Hypothalamus (tissue), 51 donors: ENCODE data around the gene CRYL1.

ENCODE experiments used
- DNase-seq, 51 donors: peaks; one replicate each; lab custom pipeline; 2025; lab: John Stamatoyannopoulos, UW

Gene CRYL1, protein sequence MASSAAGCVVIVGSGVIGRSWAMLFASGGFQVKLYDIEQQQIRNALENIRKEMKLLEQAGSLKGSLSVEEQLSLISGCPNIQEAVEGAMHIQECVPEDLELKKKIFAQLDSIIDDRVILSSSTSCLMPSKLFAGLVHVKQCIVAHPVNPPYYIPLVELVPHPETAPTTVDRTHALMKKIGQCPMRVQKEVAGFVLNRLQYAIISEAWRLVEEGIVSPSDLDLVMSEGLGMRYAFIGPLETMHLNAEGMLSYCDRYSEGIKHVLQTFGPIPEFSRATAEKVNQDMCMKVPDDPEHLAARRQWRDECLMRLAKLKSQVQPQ

DNA sequence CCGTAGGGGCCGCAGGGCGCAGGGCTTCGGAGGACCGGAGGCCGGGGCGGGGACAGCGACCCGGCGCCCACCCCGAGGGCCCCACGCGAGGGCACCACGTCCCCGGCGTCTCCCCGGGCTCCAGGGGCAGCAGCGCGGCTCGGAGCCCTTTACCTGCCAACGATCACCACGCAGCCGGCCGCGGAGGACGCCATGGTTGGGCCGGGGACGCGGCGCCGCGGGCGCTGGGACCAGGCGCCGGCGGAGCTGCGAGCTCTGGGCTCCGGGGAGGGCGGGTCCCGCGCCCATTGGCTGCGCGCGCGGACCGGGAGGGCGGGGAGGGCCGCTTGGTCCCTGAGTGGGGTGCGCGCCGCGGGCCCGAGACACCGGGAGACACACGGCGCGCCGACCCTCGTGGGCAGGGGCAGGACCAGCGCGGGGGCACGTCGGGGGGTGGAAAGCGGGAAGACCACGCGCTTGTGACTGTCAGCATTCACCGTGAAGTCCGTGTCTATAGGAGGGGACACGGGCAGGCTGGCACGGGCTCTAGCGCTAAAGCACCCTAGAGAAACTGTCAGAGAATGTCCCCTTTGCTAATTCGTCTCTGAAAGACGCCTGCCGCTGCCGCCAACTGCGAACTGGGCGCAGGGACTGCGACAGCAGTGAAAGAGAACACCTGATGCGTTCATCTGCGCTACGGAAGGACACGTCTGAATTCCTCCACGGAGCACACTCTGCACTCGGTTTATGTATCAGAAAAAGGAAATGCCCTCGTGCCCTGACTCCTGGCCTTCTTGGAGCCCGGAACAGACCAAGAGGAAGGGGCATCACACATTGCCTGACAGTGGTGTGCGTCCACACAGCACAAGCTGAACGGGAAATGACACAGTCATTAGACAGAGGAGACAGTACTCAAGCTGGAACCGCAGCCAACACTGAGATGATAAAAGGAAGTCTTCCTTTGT is at the start of gene CRYL1:
Gene CRYL1 (minus strand): TSS at position 257 of the 944 bp plus-strand sequence. CDS start 63 bp downstream, at position 194.
- DNase-seq, result peak; percentile 35 to 91 (median 78)

DNA sequence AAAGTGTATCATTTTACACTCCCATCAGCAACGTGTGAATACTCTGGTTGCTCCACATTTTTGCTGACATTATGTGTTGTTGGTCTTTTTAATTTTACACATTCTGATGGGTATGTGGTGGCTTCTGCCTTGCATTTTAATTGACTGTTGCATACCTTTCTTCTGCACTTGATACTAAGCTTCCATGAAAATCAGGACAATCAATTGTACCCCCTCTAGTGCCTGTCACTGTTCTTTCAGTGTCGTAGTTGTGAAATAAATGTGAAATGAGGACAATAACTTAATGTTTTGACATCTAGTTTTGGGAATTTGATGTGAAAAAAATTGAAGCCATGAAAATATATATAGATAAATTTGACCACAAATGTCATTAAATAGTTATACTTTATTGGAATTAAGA is 48.0 kb upstream of the CRYL1 start:
- no peak for DNase-seq

DNA sequence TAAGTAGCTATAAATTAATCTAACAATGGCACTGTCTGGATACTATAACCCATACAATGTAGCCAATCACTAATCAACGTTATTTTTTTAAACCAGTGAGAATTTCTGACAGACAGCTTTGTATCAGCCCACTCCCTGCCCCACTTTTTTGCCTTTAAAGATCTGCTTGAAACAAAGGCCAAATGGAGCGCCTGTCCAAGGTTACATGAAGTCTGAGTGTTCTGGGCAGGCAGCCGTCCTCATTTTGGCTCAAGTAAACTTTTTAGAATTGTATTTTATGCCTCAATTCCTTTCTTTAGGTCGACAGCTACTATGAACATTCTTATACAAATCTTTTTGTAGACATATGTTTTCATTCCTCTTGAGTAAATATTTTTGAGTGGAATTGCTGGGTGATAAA is 47.5 kb upstream of the CRYL1 start:
- DNase-seq, result no peak

DNA sequence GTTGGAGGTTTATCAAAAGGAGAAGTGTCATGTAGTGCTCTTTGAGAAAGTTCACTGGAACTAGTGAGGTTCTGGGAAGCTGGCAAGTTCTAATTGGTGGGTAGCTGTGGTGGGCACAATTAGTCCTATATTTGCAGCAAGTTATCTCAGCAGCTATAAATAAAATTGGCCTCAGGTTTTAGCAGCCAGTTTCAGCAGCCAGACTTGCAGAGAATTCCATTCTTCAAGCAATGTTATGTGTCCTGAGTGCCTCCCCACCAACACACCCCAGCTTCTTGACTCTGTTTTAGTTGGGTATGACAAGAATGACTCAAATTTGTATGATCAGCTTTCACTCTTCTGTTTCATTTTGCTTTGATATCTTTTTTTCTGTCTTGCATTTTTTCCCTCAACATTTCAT is 46.0 kb upstream of the CRYL1 start:
- DNase-seq, result no peak

DNA sequence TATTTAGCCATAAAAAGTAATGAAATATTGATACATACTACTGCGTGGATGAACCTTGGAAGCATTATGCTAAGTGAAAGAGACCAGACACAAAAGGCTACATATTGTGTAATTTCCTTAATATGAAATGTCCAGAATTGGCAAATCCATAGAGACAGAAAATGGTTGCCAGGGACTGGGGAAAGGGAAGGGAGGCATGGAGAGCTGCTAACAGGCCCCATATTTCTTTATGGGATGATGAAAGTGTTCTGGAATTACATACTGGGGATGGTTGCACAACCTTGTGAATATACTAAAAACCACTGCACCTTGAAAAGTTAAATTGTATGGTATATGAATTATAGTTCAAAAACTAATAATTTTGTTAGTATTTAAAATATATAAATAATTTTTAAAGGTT is 44.9 kb upstream of the CRYL1 start:
- DNase-seq, result no peak

DNA sequence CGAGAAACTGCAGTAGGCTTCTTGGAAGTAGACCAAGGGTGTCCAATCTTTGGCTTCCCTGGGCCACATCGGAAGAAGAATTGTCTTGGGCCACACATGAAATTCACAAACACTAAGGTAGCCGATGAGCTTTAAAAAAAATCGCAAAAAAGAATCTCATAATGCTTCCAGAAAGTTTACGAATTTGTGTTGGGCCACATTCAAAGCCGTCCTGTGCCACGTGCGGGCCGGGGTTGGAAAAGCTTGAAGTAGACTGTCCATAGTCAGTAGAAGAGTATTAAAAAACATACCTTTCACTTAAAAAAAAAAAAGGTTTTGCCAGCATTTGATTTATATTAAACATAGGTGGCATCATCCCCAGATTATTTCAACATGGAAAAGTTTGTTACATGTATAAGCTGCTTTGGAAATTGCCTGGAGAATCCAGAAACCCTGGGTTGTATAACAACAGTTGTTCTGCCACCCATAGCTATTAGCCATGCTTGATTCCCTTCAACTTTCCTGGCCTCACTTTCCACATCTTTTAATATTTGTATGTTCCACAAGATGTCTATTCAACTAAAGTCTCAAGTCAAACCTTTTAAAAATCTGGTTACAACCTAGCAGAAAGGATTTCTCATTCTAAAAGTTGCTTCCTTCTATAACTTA is 42.3 kb upstream of the CRYL1 start:
- DNase-seq, result peak in 1 of 51 donors; percentile 55

DNA sequence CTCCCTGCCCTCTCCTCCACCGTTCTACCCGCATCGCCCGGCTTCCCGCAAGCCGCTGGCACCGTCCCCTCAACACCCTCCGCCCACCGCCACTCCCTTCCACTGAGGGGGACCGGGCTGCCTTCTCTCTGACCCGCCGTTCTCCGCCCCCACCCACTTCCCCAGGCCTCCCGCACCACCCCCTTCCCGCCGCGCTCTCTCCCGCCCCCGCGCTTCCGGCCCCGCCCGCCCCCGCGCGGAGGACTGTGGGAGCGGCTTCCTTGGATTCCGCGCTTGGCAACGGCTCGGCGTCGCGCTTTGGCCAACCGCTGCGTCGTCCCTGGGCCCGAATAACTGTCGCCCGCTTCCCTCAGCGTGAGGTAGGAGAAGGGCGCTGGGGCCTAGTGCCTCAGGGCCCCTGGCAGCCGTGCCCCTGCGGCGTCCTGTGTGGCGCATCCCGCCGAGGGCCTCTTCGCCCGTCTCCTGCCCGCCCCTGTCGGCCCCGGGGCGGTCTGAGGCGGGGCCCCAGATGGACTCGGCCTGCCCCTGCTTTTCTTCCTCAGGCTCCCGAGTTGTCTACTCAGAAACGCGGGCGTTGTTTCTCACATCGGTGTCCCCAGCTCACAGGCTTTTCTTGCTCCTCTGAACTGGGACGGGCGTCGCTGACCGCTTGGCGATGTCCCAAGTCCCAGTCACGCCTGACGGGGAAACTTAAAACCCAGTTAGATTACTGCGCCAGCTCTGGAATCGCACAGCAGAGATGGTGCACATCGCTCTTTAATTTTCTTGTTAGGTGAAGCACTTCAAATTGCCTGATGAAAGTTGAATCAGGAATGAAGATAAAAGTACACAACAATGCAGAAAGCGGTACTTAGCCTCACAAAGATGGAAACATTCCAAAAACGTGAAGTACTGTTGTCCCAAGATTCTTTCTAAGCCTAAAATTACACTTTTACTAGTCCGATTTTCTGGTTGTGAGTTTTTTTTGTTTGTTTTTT is 41.5 kb upstream of the CRYL1 start, which contains the start of gene IFT88:
Gene IFT88 (plus strand): TSS at position 260 of the 977 bp plus-strand sequence. CDS start 7,229 bp downstream, outside the sequence.
- DNase-seq, result peak; percentile 73 to 95 (median 88)

DNA sequence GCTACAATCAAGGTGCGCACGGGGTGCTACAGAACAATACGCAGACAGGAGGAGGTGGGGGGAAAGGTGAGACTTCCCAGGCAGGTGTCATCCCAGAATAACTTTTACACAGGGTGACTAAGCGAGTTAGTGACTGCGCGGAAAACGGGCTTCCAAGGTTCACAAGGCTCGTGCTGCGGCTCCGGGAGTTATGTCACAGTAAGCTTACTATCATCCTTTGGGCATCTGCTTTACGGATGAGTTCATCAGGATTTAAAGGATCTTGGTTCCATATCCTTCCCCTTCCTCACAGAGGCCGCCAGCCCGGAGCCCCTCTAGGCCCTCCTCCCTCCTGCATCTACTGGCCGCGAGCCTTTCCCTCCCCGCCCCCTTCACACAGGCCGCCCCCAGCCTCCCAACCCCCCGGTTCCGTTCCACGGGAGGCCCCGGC is 40.8 kb upstream of the CRYL1 start:
- DNase-seq, result peak in 6 of 51 donors; percentile 57 to 78 (median 66)

DNA sequence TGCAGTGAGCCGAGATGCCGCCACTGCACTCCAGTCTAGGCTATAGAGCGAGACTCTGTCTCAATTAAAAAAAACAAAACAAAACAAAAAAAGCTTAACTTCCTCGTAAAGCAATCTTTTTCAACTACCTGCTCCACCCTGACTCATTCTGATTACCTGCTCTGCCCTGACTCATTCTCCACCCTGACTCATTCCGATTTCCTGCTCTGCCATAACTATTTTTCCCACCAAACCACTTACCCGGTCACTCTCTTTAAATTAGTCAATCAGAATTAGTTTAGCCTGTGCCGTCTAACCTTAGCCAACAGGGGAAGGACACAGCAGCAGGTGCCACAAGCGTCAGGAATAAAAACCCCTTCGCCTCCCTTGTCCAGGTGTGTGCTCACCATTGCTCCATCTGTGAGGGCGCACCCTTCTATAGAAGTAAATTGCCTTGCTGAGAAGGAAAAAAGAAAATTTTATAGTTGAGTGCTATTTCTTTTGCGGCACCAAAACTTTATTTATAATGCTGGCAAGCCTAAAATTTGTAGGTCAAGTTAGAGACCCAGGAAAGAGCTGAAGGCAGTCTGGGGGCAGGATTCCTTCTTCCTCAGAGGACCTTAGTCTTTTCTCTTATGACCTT is 39.6 kb upstream of the CRYL1 start:
- DNase-seq, result no peak

DNA sequence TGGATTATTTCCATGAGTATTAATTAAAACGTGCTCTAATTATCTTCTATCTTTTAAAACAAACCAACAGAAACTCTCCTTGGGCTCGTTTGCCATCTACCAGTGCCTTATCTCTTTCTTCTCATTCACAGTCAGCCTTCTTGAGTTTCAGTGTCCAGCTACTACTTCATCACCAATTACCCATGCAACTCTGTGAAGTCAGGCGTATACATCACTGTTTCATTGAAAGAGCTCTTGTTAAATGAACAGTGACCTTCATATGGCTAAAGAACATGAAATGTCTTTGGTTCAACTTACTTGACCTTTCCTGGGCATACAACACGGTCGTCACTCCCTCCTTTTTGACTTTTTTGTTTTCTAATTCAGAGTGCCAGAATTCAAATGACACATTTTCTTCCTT is 36.1 kb upstream of the CRYL1 start:
- no peak for DNase-seq

DNA sequence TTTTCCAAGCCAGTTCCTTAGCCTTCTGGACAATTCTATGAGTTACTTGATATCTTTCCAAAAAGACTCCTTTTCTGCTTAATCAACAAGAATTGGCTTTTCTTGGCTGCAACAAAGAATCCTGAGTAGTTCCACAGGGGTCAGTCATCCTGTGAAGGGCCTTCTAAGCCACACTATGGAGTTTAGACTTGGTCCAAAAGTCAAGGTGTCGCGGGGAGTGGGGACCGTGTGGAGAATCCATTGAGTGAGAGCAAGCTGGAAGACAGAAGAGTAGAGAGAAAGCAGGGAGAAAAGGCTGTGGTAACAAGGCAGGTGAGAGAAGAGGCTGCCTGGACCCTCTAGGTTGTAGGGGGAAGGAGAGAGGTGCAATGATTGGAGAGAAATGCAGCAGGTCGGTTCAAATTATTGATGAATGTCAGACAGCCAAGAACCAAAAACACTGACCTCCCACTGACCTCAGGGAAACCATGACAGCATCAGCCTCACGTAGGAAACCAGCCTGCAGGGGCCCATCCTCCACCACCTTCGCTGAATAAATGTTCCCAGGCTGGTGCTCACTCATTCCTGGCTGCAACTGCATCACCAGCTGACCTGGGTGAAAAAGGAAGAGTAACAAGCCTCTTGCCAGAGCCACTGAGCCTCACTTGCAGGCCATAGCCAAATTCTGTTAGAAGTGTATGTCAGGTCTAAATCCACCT is 34.2 kb upstream of the CRYL1 start:
- DNase-seq, result no peak

DNA sequence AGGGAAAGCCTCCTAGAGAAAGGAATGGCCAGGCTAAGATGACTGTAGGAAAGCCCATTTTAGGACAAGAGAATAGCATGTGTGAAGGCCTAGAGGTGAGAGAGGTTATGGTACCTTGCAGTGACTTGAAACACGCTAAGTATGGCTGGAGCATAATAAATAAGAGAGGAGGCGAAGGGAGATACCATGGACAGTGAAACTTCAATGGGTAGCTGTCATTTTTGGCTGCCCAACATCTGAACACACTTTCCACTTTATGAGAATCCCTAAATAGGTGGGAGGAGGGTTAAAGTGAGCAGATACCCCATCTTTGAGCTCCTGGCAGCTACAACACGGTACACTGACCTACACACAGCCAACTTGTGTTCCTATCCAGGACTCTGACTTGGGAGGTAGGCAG is 33.3 kb upstream of the CRYL1 start:
- DNase-seq, result no peak

DNA sequence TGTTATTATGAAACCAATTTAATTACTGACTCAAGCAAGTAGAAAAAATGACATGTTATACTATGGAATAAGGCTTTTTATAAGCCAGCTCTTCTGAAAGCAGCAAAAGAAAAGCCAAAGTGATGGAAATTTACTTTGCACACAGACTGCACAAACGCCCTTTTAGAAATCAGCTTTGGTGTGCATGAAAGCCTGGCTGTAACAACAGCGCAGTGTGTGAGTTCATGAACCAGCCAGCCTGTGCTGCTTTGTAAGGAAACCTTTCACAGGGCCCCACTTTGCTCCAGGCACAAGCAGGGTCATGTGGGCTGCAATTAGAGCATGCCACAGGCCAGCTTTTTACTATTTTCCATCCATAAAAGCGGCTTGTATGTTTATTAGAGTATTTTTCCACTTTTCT is 27.7 kb upstream of the CRYL1 start:
- DNase-seq, result peak in 45 of 51 donors; percentile 5 to 92 (median 62)

DNA sequence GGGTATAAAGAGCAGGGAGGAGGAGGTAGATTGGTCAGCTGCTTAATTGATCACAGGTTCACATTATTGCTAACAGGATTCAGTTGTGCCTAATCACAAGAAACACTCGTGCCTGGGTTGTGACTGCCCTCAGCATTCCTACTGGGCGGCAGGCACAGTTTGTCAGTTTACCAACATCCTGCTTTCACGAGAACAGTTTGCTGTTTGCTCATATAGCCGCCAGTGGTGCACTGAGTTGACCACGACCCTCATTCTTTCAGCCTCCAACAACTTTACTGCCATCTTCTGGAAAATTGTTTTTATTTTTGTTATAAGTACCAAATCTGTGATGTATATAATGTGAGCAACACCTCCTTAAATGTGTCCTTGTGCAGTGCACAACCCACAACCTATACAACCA is 25.1 kb upstream of the CRYL1 start:
- peak in 4 of 51 donors; percentile 4 to 23 (median 13) for DNase-seq

DNA sequence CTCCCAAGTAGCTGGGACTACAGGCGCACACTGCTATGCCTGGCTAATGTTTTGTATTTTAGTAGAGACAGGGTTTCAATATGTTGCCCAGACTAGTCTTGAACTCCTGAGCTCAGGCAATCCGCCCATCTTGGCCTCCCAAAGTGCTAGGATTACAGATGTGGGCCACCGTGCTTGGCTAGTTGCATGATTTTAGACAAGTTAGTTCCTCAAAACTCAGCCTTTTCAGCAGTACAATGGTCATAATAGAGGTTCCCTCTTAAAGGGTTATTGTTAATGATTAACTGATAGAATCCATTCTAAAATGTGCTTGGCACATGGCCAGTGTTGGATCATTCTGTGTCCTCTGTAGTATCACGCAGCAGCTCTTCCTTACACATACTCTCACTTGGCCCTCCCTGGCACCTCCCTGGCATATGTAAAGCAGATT is 21.8 kb upstream of the CRYL1 start:
- DNase-seq, result no peak

DNA sequence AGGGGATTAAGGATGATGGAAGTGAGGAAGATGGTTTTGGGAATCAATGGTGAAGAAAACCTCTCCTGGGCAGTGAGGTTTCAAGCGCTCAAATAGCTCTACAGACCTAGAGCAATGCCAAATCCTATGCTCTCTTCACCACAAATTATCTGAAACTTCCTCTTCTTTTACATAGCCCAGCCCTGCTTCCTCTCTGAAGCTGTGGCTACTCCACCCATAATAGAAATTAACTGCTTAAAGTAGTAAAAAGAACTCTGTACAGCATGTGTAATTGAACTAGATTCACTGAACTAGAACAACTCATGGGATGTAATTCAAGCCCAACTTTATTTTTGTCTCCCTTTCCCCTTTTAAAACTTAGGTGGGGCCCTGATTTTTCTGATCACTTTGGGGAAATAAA is 20.9 kb upstream of the CRYL1 start:
- DNase-seq, result no peak

DNA sequence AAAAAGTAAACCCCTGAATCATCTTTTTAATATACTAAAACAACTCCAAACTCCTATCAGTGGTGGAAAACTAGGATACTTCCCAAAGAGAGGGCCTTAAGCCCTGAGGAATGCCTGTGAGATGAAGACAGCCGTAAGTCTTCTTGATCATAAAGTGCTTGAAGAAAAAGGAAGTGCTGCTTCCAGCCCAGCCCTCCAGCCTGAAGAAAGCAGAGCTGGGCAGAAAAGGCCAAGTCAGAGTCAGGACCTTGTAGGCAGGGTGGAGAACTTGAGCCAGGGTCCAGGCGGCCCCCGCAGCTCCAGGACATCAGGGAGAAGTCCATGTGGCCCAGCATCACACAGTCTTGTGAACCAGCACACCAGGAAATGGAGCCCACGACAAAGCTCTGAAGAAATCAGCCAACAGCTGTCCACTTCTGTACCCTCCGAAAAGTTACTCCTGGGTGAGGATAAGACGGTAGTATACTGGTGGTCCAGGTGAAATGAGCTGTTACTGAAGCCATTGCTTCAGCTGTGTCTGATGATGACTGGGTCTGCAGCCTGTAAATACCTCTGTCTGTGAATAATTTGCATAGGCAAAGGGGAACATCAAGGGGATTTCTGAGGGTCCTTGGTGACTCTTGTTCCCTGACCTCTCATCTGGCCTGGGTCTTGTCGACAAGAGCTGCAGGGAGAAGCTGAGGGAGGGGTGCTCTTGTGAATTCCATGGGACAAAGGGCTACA is 18.7 kb upstream of the CRYL1 start:
- DNase-seq, result no peak

DNA sequence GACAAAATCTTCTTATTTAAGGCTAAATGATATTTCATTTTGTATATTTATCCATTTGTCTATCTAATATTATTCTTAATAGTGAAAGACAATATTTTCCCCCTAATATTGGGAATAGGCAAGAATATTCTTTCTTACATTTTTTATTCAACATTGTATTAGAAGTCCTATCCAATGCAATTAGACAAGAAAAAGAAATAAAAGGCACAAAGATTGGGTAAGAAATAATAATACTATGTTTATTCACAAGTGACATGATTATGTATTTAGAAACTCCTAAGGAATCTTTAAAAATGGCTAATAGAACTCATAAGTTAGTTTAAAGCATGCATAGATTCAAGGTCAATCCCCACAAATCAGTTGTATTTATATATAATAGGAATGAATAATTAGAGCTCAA is 11.3 kb upstream of the CRYL1 start:
- DNase-seq, result no peak
